ENCODE measurements around the gene SPATS2. TPM values are rescaled to one million over a fixed set of nuclear protein-coding genes. Genes with fewer than 3 reads are reported as not detected.
"Not testable (repeated sequence)": the region's sequence is repeated elsewhere in the genome, so short reads cannot be mapped to it uniquely, and the experiment has no call there.

SPATS2 gene
- total RNA-seq, 1 donor from 2014 or later = 17.9 TPM

- Mint-ChIP-seq H3K9me3 (no peaks in the 10 kb centered on the region), H3K4me1 (ENCODE audit: low read depth) (peaks cover 13% of the 10 kb centered on the region), H3K27ac (no peak overlapping the region), H3K36me3 (ENCODE audit: low read depth) (peaks cover 3% of the 10 kb centered on the region), H3K4me3 (ENCODE audit: low read depth) (no peak overlapping the region), H3K27me3 (ENCODE audit: low read depth) (no peaks in the 10 kb centered on the region)
- no peak for DNase-seq (ENCODE audit: low spot score)
- intact Hi-C loops (cut with micrococcal nuclease) = no loop called here
These were observed 37.7 kb downstream of the SPATS2 start for GRCh38 chr12:49404956-49405355.

GRCh38 chr12:49410818-49411217 lies 43.6 kb downstream of the SPATS2 start:
- peaks cover 3% of the 10 kb centered on the region for H3K36me3 Mint-ChIP-seq (ENCODE audit: low read depth)
- no peaks in the 10 kb centered on the region for H3K27me3 Mint-ChIP-seq (ENCODE audit: low read depth)
- H3K4me1 Mint-ChIP-seq (ENCODE audit: low read depth) = peaks cover 6% of the 10 kb centered on the region
- H3K9me3 Mint-ChIP-seq = no peaks in the 10 kb centered on the region
- H3K27ac Mint-ChIP-seq = no peak overlapping the region
- no peak for DNase-seq (ENCODE audit: low spot score)
- intact Hi-C loops (cut with micrococcal nuclease) = no loop called here
- H3K4me3 Mint-ChIP-seq (ENCODE audit: low read depth) = no peak overlapping the region

GRCh38 chr12:49413010-49413409 lies 45.7 kb downstream of the SPATS2 start:
- peaks cover 3% of the 10 kb centered on the region for H3K36me3 Mint-ChIP-seq (ENCODE audit: low read depth)

GRCh38 chr12:49413796-49414195 lies 46.5 kb downstream of the SPATS2 start:
- Mint-ChIP-seq H3K4me3 (ENCODE audit: low read depth) (no peak overlapping the region), H3K36me3 (ENCODE audit: low read depth) (peaks cover 3% of the 10 kb centered on the region), H3K27ac (no peak overlapping the region), H3K9me3 (no peaks in the 10 kb centered on the region), H3K4me1 (ENCODE audit: low read depth) (peaks cover 7% of the 10 kb centered on the region), H3K27me3 (ENCODE audit: low read depth) (no peaks in the 10 kb centered on the region)
- no peak for DNase-seq (ENCODE audit: low spot score)
- intact Hi-C loops (cut with micrococcal nuclease) = no loop called here

More at GRCh38 chr12:49413010-49413409, 45.7 kb downstream of the SPATS2 start:
- peaks cover 7% of the 10 kb centered on the region for H3K4me1 Mint-ChIP-seq (ENCODE audit: low read depth)
- no peak overlapping the region for H3K4me3 Mint-ChIP-seq (ENCODE audit: low read depth)
- intact Hi-C loops (cut with micrococcal nuclease) = no loop called here
- H3K9me3 Mint-ChIP-seq = no peaks in the 10 kb centered on the region
- DNase-seq (ENCODE audit: low spot score) = no peak
- no peak overlapping the region for H3K27ac Mint-ChIP-seq
- no peaks in the 10 kb centered on the region for H3K27me3 Mint-ChIP-seq (ENCODE audit: low read depth)

- Mint-ChIP-seq H3K27me3 (ENCODE audit: low read depth) (no peaks in the 10 kb centered on the region), H3K4me3 (ENCODE audit: low read depth) (no peak overlapping the region), H3K4me1 (ENCODE audit: low read depth) (peaks cover 7% of the 10 kb centered on the region), H3K9me3 (no peaks in the 10 kb centered on the region), H3K27ac (no peak overlapping the region), H3K36me3 (ENCODE audit: low read depth) (peaks cover 3% of the 10 kb centered on the region)
- intact Hi-C loops (cut with micrococcal nuclease) = no loop called here
- no peak for DNase-seq (ENCODE audit: low spot score)
These were observed 47.1 kb downstream of the SPATS2 start for GRCh38 chr12:49414364-49414763.

- no peak overlapping the region for H3K4me3 Mint-ChIP-seq (ENCODE audit: low read depth)
- H3K9me3 Mint-ChIP-seq = no peaks in the 10 kb centered on the region
- intact Hi-C loops (cut with micrococcal nuclease) = no loop called here
- no peaks in the 10 kb centered on the region for H3K36me3 Mint-ChIP-seq (ENCODE audit: low read depth)
- H3K4me1 Mint-ChIP-seq (ENCODE audit: low read depth) = peaks cover 6% of the 10 kb centered on the region
- H3K27ac Mint-ChIP-seq = no peak overlapping the region
- H3K27me3 Mint-ChIP-seq (ENCODE audit: low read depth) = no peaks in the 10 kb centered on the region
- DNase-seq (ENCODE audit: low spot score) = no peak
These were observed 48.3 kb downstream of the SPATS2 start for GRCh38 chr12:49415521-49415970.

GRCh38 chr12:49416892-49417291 lies 49.6 kb downstream of the SPATS2 start:
- H3K27ac Mint-ChIP-seq = no peak overlapping the region
- intact Hi-C loops (cut with micrococcal nuclease) = no loop called here
- H3K4me1 Mint-ChIP-seq (ENCODE audit: low read depth) = peaks cover 3% of the 10 kb centered on the region
- H3K27me3 Mint-ChIP-seq (ENCODE audit: low read depth) = no peaks in the 10 kb centered on the region
- H3K9me3 Mint-ChIP-seq = no peaks in the 10 kb centered on the region
- H3K36me3 Mint-ChIP-seq (ENCODE audit: low read depth) = no peaks in the 10 kb centered on the region
- DNase-seq (ENCODE audit: low spot score) = no peak
- H3K4me3 Mint-ChIP-seq (ENCODE audit: low read depth) = no peak overlapping the region

- no peaks in the 10 kb centered on the region for H3K36me3 Mint-ChIP-seq (ENCODE audit: low read depth)
- H3K4me1 Mint-ChIP-seq (ENCODE audit: low read depth) = peaks cover 10% of the 10 kb centered on the region
- intact Hi-C loops (cut with micrococcal nuclease) = no loop called here
- no peak overlapping the region for H3K4me3 Mint-ChIP-seq (ENCODE audit: low read depth)
- H3K9me3 Mint-ChIP-seq = no peaks in the 10 kb centered on the region
- H3K27me3 Mint-ChIP-seq (ENCODE audit: low read depth) = no peaks in the 10 kb centered on the region
- H3K27ac Mint-ChIP-seq = no peak overlapping the region
- DNase-seq (ENCODE audit: low spot score) = no peak
These were observed 50.3 kb downstream of the SPATS2 start for GRCh38 chr12:49417558-49417957.

- peaks cover 4% of the 10 kb centered on the region for H3K36me3 Mint-ChIP-seq (ENCODE audit: low read depth)
- H3K9me3 Mint-ChIP-seq = no peaks in the 10 kb centered on the region
- no peaks in the 10 kb centered on the region for H3K27me3 Mint-ChIP-seq (ENCODE audit: low read depth)
- H3K4me3 Mint-ChIP-seq (ENCODE audit: low read depth) = no peak overlapping the region
- peaks cover 15% of the 10 kb centered on the region for H3K4me1 Mint-ChIP-seq (ENCODE audit: low read depth)
- H3K27ac Mint-ChIP-seq = no peak overlapping the region
- intact Hi-C loops (cut with micrococcal nuclease) = no loop called here
- DNase-seq (ENCODE audit: low spot score) = no peak
These were observed 53.3 kb downstream of the SPATS2 start for GRCh38 chr12:49420556-49420955.

- Mint-ChIP-seq H3K9me3 (no peaks in the 10 kb centered on the region), H3K4me3 (ENCODE audit: low read depth) (no peak overlapping the region), H3K27me3 (ENCODE audit: low read depth) (no peaks in the 10 kb centered on the region), H3K4me1 (ENCODE audit: low read depth) (peaks cover 15% of the 10 kb centered on the region), H3K36me3 (ENCODE audit: low read depth) (peaks cover 12% of the 10 kb centered on the region), H3K27ac (no peak overlapping the region)
- no peak for DNase-seq (ENCODE audit: low spot score)
- intact Hi-C loops (cut with micrococcal nuclease) = no loop called here
These were observed 54.9 kb downstream of the SPATS2 start for GRCh38 chr12:49422114-49422513.

GRCh38 chr12:49428793-49429192 lies 61.5 kb downstream of the SPATS2 start:
- Mint-ChIP-seq H3K27ac (no peak overlapping the region), H3K27me3 (ENCODE audit: low read depth) (no peaks in the 10 kb centered on the region), H3K9me3 (no peaks in the 10 kb centered on the region), H3K4me1 (ENCODE audit: low read depth) (no peaks in the 10 kb centered on the region), H3K36me3 (ENCODE audit: low read depth) (peaks cover 7% of the 10 kb centered on the region), H3K4me3 (ENCODE audit: low read depth) (no peak overlapping the region)
- intact Hi-C loops (cut with micrococcal nuclease) = no loop called here
- DNase-seq (ENCODE audit: low spot score) = no peak

- Mint-ChIP-seq H3K27ac (no peak overlapping the region), H3K27me3 (ENCODE audit: low read depth) (no peaks in the 10 kb centered on the region), H3K9me3 (no peaks in the 10 kb centered on the region), H3K4me1 (ENCODE audit: low read depth) (no peaks in the 10 kb centered on the region), H3K36me3 (ENCODE audit: low read depth) (no peaks in the 10 kb centered on the region), H3K4me3 (ENCODE audit: low read depth) (no peak overlapping the region)
- no peak for DNase-seq (ENCODE audit: low spot score)
- intact Hi-C loops (cut with micrococcal nuclease) = no loop called here
These were observed 65.4 kb downstream of the SPATS2 start for GRCh38 chr12:49432616-49433015.

- H3K27ac Mint-ChIP-seq; intact Hi-C loops (cut with micrococcal nuclease); H3K4me3 Mint-ChIP-seq (ENCODE audit: low read depth); H3K27me3 Mint-ChIP-seq (ENCODE audit: low read depth); H3K36me3 Mint-ChIP-seq (ENCODE audit: low read depth); H3K4me1 Mint-ChIP-seq (ENCODE audit: low read depth); DNase-seq (ENCODE audit: low spot score); H3K9me3 Mint-ChIP-seq: not testable (repeated sequence)
These were observed 69.5 kb downstream of the SPATS2 start for GRCh38 chr12:49436799-49437198.

- H3K27ac Mint-ChIP-seq = no peak overlapping the region
- H3K4me3 Mint-ChIP-seq (ENCODE audit: low read depth) = no peak overlapping the region
- H3K4me1 Mint-ChIP-seq (ENCODE audit: low read depth) = peaks cover 4% of the 10 kb centered on the region
- H3K27me3 Mint-ChIP-seq (ENCODE audit: low read depth) = no peaks in the 10 kb centered on the region
- intact Hi-C loops (cut with micrococcal nuclease) = no loop called here
- DNase-seq (ENCODE audit: low spot score) = no peak
- no peaks in the 10 kb centered on the region for H3K9me3 Mint-ChIP-seq
- peaks cover 4% of the 10 kb centered on the region for H3K36me3 Mint-ChIP-seq (ENCODE audit: low read depth)
These were observed 71.8 kb downstream of the SPATS2 start for GRCh38 chr12:49439042-49439441.
